Measurements from ENCODE around the gene TMEM138.

TMEM138 gene

DNA sequence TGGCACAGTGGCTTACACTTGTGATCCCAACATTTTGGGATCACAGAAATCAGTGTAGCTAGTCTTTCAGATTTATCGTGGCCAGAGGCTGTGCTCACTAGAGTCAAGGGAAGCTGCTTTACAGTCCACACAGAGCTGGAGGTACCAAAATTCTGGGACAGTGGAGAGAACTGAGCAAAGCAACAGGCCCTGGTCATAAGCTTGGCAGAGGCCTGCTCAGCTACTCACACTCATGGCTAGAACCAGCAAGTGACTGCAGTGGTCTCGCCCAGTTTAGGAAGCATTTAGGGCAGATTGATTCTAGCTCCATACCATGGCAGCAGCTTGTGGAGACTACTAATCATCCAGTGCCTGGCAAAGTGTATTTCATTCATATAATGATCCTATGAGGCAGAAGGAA is 39.0 kb downstream of the TMEM138 start:
- Histone ChIP-seq H3F3A (ENCODE audit: low read depth) (peaks cover 3% of the 10 kb centered on the region; the same call in 1 of the 2 replicates), H3K79me2 (ENCODE audit: insufficient read depth, low read length) (no peaks in the 10 kb centered on the region), H3K9ac (ENCODE audit: low read depth, low read length, poor library complexity, severe bottlenecking) (no peak overlapping the region), H3K4me2 (ENCODE audit: low read depth, low read length, poor library complexity, severe bottlenecking) (no peak overlapping the region), H3K4me3 (ENCODE audit: low read length, poor library complexity, severe bottlenecking) (no peak overlapping the region), H3K9me2 (replicated peaks; ENCODE audit: low read depth, low read length) (no peaks in the 10 kb centered on the region), H3K4me1 (ENCODE audit: insufficient read depth, low read length, poor library complexity, severe bottlenecking) (no peaks in the 10 kb centered on the region), H4K20me1 (ENCODE audit: insufficient read depth, low read length, poor library complexity, severe bottlenecking) (peaks cover 3% of the 10 kb centered on the region), H3K36me3 (ENCODE audit: insufficient read depth, low read length) (peaks cover 62% of the 10 kb centered on the region; the same call in 1 of the 2 replicates), H3K9me3 (ENCODE audit: insufficient read depth, low read depth, low read length) (no peaks in the 10 kb centered on the region), H2AFZ (ENCODE audit: low read length) (no peak overlapping the region), H3K27me3 (ENCODE audit: insufficient read depth, low read length, poor library complexity, severe bottlenecking) (no peaks in the 10 kb centered on the region)
- TF ChIP-seq, protein P1, sequence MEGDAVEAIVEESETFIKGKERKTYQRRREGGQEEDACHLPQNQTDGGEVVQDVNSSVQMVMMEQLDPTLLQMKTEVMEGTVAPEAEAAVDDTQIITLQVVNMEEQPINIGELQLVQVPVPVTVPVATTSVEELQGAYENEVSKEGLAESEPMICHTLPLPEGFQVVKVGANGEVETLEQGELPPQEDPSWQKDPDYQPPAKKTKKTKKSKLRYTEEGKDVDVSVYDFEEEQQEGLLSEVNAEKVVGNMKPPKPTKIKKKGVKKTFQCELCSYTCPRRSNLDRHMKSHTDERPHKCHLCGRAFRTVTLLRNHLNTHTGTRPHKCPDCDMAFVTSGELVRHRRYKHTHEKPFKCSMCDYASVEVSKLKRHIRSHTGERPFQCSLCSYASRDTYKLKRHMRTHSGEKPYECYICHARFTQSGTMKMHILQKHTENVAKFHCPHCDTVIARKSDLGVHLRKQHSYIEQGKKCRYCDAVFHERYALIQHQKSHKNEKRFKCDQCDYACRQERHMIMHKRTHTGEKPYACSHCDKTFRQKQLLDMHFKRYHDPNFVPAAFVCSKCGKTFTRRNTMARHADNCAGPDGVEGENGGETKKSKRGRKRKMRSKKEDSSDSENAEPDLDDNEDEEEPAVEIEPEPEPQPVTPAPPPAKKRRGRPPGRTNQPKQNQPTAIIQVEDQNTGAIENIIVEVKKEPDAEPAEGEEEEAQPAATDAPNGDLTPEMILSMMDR (conservative IDR thresholded peaks at IDR 0.05; ENCODE audit: low read length): no peak
- TF ChIP-seq EZH2phosphoT487 (IDR thresholded peaks at IDR 0.05; ENCODE audit: borderline replicate concordance): no peak

DNA sequence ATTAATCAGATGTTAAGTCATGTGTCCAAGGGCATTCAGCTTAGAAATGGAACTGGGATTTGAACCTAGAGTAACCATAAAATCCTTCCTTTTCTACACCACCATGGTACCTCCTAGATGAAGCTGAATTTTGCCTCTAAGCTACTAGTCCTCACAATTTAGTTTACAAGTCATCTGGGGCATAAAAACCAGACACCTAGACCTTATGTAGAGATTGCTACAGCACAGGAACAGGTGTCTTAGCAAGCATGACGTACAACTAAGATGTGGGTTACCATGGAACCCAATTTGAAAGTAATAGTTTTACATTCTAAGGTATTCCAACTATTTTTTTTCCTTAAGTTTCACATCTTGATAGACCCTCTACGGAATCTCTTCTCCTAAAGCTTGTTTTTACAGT is 39.4 kb downstream of the TMEM138 start:
- no peaks in the 10 kb centered on the region for H3K9me3 ChIP-seq (ENCODE audit: insufficient read depth, low read depth, low read length)
- no peak for TF ChIP-seq EZH2phosphoT487 (IDR thresholded peaks at IDR 0.05; ENCODE audit: borderline replicate concordance)
- TF ChIP-seq, protein P1 (conservative IDR thresholded peaks at IDR 0.05; ENCODE audit: low read length): no peak
- H3K9me2 ChIP-seq (replicated peaks; ENCODE audit: low read depth, low read length): no peaks in the 10 kb centered on the region
- no peaks in the 10 kb centered on the region for H3K4me1 ChIP-seq (ENCODE audit: insufficient read depth, low read length, poor library complexity, severe bottlenecking)
- peaks cover 66% of the 10 kb centered on the region; the same call in 1 of the 2 replicates for H3K36me3 ChIP-seq (ENCODE audit: insufficient read depth, low read length)
- no peak overlapping the region for H2AFZ ChIP-seq (ENCODE audit: low read length)
- H3K4me2 ChIP-seq (ENCODE audit: low read depth, low read length, poor library complexity, severe bottlenecking): no peak overlapping the region
- H3K9ac ChIP-seq (ENCODE audit: low read depth, low read length, poor library complexity, severe bottlenecking): no peak overlapping the region
- H3F3A ChIP-seq (ENCODE audit: low read depth): peaks cover 3% of the 10 kb centered on the region; the same call in 1 of the 2 replicates
- H3K79me2 ChIP-seq (ENCODE audit: insufficient read depth, low read length): no peaks in the 10 kb centered on the region
- H3K27me3 ChIP-seq (ENCODE audit: insufficient read depth, low read length, poor library complexity, severe bottlenecking): no peaks in the 10 kb centered on the region
- peaks cover 5% of the 10 kb centered on the region for H4K20me1 ChIP-seq (ENCODE audit: insufficient read depth, low read length, poor library complexity, severe bottlenecking)
- no peak overlapping the region for H3K4me3 ChIP-seq (ENCODE audit: low read length, poor library complexity, severe bottlenecking)

DNA sequence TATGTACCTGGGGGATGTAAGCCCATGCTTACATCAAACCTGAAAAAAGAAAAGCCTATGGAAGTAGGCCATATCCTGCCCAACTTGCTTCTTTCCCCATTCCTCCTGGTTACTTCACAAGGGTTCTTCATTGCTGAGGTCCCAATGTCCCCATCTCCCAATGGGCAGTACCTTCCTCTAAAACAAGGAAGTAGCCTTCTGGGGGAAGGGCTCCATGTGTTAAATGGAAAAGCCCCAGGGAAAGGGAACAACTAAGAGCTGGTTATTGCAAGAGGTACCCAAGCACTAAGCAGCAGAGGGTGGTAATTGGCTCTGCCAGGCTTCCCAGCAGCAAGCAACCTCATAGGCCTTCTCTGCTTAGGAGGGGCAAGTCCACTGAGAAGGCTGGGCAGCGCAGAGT is 41.5 kb downstream of the TMEM138 start:
- Histone ChIP-seq H3K9ac (ENCODE audit: low read depth, low read length, poor library complexity, severe bottlenecking) (no peak overlapping the region), H4K20me1 (ENCODE audit: insufficient read depth, low read length, poor library complexity, severe bottlenecking) (peaks cover 5% of the 10 kb centered on the region), H3K9me2 (replicated peaks; ENCODE audit: low read depth, low read length) (no peaks in the 10 kb centered on the region), H3K27me3 (ENCODE audit: insufficient read depth, low read length, poor library complexity, severe bottlenecking) (no peaks in the 10 kb centered on the region), H3K36me3 (ENCODE audit: insufficient read depth, low read length) (peaks cover 80% of the 10 kb centered on the region; the same call in 1 of the 2 replicates), H3F3A (ENCODE audit: low read depth) (peaks cover 3% of the 10 kb centered on the region; the same call in 1 of the 2 replicates), H3K4me1 (ENCODE audit: insufficient read depth, low read length, poor library complexity, severe bottlenecking) (no peaks in the 10 kb centered on the region), H3K79me2 (ENCODE audit: insufficient read depth, low read length) (no peaks in the 10 kb centered on the region), H3K4me2 (ENCODE audit: low read depth, low read length, poor library complexity, severe bottlenecking) (no peak overlapping the region), H3K9me3 (ENCODE audit: insufficient read depth, low read depth, low read length) (no peaks in the 10 kb centered on the region), H2AFZ (ENCODE audit: low read length) (no peak overlapping the region), H3K4me3 (ENCODE audit: low read length, poor library complexity, severe bottlenecking) (no peak overlapping the region)
- TF ChIP-seq, protein P1 (conservative IDR thresholded peaks at IDR 0.05; ENCODE audit: low read length): no peak
- TF ChIP-seq EZH2phosphoT487 (IDR thresholded peaks at IDR 0.05; ENCODE audit: borderline replicate concordance): no peak

All from Loucy (cell line).